SKM-1 treated with dmso at 0.1 percent for 144 hours (cell line): ENCODE results near the gene TOMM20.
A peak's percentile ranks its signal among the peaks of the same experiment; 100 is the strongest.
"Not testable (repeated sequence)": the region's sequence is repeated elsewhere in the genome, so short reads cannot be mapped to it uniquely, and the experiment has no call there.

Experiments used
- DNase-seq: peaks from one replicate; lab custom pipeline; 2025; ENCODE audit not compliant: unreplicated experiment; lab: John Stamatoyannopoulos, UW

The TOMM20 gene

GRCh38 chr1:235085411-235086117, 43.1 kb downstream of the TOMM20 start:
- DNase-seq = not testable (repeated sequence)

- DNase-seq = not testable (repeated sequence)
Observed at GRCh38 chr1:235080788-235081187, 47.8 kb downstream of the TOMM20 start.

- DNase-seq = not testable (repeated sequence)
Observed at GRCh38 chr1:235080297-235080657, 48.4 kb downstream of the TOMM20 start.

GRCh38 chr1:235079443-235080296, 49.0 kb downstream of the TOMM20 start:
- DNase-seq = no peak

- no peak for DNase-seq
Observed at GRCh38 chr1:235078480-235079381, 49.9 kb downstream of the TOMM20 start.

- peak; percentile 35 for DNase-seq
Observed at GRCh38 chr1:235077571-235078479, 50.8 kb downstream of the TOMM20 start.

GRCh38 chr1:235077163-235077540, 51.5 kb downstream of the TOMM20 start:
- DNase-seq = no peak

GRCh38 chr1:235076504-235077162, 52.0 kb downstream of the TOMM20 start:
- no peak for DNase-seq

GRCh38 chr1:235075777-235076308, 52.8 kb downstream of the TOMM20 start:
- no peak for DNase-seq

GRCh38 chr1:235075048-235075776, 53.4 kb downstream of the TOMM20 start:
- DNase-seq = no peak

- no peak for DNase-seq
Observed at GRCh38 chr1:235074523-235075047, 54.1 kb downstream of the TOMM20 start.

GRCh38 chr1:235073968-235074522, 54.6 kb downstream of the TOMM20 start:
- no peak for DNase-seq

GRCh38 chr1:235073331-235073967, 55.2 kb downstream of the TOMM20 start:
- no peak for DNase-seq

GRCh38 chr1:235072577-235072976, 56.1 kb downstream of the TOMM20 start:
- not testable (repeated sequence) for DNase-seq

- no peak for DNase-seq
Observed at GRCh38 chr1:235072096-235072495, 56.5 kb downstream of the TOMM20 start.

GRCh38 chr1:235070819-235071218, 57.8 kb downstream of the TOMM20 start:
- DNase-seq = no peak
